GM10847 (cell line): ENCODE data around the gene HS3ST2.

ENCODE experiments used
- POLR2A ChIP-seq: IDR thresholded peaks from 2 replicates; pipeline ENCODE4 v1.6.1; 2011; ENCODE audit not compliant: insufficient read length; ENCODE audit errors: extremely low read depth

HS3ST2 gene

DNA sequence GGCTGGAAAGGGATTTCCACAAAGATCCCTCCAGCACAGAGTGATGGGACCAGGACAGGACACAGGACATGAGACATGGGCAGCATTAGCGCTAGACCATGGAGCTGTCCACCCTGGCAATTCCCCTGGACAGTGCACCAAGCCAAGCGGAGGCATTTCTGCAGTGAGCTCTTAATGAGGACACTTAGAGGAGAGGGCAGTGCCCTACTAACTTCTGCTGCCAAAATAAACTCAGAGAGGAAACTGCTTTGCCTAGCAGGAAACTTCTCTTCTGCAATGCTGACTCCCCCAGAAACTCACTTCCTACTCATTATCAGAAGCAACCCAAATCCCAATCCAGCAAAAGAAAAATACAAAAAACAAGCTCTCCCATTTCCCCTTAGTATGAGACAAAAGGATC is 119.2 kb downstream of the HS3ST2 start:
- no peak for TF ChIP-seq POLR2A

DNA sequence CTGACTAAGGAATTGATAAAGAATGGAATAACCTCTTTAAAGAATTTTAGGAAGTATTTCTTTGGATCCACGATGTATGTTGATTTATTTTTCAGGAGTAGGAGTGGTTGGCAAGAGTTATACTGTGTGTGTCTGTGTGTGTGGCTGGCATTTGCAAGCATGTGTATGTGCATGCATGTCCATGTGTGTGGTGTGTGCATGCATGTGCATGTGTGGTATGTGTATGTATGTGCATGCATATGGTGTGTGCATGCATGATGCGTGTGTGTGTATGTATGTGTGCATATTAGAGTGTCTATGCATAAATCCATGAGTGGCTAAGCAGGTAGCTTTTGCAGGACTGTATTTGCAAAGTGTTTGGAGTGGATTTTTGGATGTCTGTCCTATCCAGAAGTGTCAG is 120.8 kb downstream of the HS3ST2 start:
- TF ChIP-seq POLR2A, result no peak

DNA sequence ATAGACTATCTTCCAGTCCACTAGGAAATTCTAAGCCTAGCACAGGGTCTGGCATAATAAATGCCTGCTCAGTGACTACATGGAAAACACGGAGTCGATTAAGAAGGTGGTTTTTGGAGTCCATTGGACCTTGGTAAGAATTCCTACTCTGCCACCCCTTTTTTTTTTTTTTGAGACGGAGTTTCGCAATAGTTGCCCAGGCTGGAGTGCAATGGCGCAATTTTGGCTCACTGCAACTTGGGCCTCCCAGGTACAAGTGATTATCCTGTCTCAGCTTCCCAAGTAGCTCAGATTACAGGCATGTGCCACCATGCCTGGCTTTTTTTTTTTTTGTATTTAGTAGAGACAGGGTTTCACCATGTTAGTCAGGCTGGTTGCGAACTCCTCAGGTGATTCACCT is 123.2 kb downstream of the HS3ST2 start:
- no peak for TF ChIP-seq POLR2A

DNA sequence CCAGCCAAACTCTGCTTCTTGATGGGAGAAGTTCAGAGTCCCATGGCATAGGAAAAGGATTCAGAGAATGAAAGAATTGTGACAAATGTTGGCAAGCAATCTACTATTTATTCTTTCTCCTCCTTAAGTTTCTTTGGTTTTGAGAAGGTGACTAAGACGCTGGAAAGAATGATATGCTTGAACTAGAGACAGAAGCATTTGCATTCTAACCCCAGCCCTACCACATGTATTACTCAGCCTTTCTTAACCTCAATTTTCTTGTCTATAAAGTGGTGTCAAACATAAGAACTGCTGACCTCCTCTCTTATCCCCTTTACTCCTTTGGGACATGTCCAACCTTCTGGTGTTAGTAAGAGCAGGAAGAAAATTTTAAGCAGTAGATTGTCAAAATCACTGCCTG is 124.7 kb downstream of the HS3ST2 start:
- TF ChIP-seq POLR2A, result no peak

DNA sequence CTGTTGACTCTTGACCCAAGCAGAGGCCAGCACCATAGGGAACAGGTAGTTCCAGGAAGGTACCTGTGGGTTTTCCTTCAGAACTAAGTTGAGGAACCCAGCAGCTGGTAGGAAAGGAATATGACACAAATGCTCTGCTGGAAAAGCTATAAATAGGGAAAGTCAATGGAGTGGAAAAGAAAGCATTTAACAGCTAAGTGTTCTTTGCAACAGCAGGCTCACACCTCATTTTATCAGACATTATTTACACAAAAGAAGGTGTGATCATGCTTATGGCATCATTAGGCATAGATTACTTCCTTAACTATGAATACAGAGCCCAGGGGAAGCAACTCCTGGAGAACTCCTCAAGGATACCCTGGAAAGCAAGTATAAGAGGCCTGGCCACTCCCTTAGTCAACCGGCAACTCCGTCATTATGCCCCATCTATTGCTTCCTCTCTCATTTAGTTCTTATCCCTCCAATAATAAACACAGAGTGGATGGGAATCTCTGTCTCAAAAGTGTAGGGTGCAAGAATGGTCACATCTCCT is 128.1 kb downstream of the HS3ST2 start:
- TF ChIP-seq POLR2A, result no peak

DNA sequence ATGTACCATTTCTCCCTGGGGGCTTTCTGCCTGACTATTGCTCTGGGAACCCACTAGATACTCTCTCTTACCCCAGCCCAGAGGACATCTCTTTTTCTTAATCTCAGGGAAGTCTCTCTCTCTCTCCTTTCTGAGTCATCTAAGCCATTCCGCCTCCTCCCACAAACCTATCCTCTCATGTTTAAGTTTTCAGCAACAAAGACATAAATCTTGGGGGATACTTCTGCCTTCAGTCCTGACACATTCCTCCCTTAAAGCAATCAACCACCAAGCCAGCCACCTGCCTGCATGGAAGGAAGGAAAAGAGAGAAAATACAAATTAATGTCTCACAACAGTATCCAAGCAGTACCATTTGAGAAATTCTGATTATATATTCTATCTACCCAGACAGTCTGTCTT is 128.8 kb downstream of the HS3ST2 start:
- no peak for TF ChIP-seq POLR2A

DNA sequence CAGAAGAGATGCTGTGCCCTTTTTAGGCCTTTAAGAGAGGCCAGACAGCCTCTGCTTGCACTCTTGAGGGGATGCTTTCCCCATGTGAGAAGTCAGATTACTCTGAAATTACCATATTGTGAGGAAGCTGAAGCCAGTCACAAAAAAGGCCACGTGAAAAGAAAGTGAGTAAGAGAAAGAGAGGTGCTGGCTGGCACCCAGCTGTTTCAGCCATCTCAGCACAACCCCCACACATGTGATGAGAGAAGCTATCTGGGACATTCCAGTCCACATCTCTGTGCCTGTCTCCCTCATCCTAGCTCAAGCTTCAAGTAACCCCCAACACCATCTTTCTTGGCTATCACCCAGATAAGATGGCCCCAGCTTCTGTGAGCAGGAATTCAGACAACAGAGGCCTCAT is 131.4 kb downstream of the HS3ST2 start:
- TF ChIP-seq POLR2A, result no peak

DNA sequence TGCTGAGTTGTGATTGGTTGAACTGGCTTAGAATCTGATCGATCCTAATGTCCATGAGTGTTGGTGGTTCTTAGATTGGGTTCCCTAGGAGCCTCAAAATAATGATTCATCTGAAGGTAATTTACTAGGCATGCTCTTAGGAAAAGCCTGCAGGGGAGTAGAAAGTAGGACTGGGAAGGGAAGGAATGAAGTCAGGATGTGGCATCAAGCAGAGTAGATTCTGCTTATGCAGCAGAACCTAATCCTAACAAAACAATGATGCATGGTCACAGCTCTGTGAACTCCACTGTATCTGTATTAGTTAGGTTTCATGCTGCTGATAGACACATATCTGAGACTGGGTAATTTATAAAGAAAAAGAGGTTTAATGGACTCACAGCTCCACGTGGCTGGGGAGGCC is 132.5 kb downstream of the HS3ST2 start:
- no peak for TF ChIP-seq POLR2A

DNA sequence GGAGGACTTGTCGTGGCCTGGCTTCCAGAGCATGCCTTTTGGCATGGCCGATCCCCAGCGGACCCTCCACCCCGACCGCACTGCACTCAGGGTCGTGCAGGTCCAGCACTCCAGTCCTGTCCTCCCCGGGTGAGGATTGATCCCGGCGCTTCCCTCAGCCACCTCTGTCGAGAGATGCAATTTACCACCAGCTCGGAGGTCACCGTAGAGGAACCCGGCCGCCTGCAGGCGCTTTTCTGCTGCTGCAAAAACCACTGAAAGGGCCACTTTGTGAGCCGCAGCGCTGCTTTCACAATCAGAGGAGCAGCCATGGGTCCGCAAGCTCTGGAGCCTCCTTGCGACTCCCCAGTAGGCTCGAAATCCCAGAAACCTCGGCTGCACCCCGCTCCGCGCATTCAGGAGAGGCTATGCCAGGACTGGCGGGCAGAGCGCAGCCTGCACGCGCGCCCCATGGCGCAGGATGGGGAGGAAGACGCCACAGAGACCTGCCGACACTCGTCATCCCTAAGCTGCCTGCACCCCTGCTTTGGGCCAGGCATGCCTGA is 134.2 kb downstream of the HS3ST2 start:
- no peak for TF ChIP-seq POLR2A

DNA sequence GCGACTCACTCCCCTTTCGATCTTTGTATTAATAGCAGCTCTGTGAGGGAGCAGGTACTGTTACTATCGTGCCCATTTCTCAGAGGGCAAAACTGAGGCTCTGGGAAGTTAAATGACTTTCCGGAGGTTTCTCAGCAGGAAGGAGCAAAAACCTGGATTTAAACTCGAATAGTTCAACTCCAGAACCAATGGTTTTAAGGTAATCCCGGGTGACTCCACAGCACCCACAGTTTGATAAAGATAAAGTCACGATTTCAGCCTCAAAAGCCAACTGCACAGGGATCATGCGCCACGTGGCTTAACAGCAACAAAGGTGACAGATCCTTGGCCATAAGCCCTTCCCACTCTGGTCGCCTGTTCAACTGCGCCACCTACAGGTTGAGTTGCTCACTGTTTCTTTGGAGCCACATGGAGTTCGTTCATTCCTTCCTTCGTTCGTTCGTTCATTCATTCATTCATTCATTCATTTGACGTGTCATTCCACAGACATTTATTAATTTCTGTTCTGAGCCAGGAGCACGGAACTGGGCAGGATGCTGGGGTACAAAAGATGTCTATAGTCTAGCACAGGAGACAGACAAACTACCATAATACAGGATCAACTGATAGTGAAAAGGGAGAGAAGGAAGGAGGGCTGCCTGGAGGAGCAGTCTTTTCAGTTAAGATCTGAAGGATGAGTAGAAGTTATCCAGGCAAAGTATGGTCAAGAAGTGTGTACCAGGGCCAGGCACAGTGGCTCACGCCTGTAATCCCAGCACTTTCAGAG is 134.8 kb downstream of the HS3ST2 start:
- no peak for TF ChIP-seq POLR2A

DNA sequence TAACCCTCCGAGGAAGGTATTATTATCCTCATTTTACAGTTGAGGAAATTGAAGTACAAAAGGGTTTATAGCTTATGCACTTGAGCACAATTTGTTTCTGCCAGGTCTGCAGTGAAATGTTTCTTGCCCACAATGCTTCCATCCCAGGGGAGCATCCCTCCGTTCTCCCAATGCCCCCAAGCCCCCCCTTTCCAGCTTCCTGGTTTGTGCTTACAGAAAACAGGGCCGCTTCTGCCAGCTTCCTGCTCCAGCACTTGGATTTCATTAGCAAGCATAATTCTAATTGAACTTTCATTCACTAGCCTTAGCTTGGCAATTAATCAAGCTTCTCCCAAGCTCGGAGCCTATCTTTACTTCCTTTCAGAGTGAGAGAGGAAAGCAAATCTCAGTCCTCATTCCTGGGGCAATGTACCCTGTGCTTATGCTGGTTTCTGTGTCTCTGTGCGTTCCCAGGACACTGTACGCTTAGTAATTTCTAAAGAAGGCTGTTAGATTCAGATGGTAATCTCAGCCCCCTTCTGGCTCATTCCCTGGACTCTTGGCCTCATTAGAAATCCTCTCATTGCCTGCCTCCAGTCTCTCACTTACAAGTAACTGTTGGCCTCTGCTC is 141.6 kb downstream of the HS3ST2 start:
- no peak for TF ChIP-seq POLR2A

DNA sequence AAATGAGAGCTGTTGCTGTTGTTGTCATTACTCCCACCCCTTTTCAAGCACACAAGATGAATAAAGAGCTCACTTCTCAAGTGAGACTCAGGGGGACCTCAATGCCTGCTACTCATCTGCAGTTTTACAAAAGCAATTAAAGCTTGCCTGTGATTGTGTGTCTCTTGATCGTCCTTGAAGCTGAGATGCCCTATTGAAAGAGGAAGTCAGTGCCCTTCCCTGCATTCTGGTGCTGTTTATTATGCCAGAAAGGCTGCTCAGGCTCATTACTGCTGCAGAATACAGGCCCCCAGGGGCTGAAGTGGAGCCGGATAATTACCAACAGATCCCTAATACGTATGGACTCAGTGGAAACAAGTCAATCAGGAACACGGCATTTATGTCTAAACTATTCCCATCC is 147.2 kb downstream of the HS3ST2 start:
- no peak for TF ChIP-seq POLR2A

DNA sequence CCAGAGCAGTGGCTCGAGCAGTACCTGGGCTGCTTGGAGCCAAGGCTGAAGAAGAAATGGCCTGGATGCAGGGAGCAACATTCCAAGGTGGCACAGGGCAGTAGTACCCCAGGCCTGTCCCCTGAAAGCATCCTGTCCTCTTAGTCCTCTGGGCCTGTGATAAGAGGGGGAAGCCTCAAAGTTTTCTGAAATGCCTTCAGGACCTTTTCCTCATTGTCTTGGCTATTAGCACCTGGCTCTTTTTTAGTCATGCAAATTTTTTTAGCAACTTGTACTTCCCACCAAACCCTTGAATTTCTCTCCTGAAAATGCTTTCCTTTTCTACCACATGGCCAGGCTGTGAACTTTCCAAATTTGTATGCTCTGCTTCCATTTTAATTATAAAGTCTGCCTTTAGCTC is 148.9 kb downstream of the HS3ST2 start:
- no peak for TF ChIP-seq POLR2A
